ENCODE results near the gene FOXP1. TPM values are rescaled to one million over a fixed set of nuclear protein-coding genes. Genes with fewer than 3 reads are reported as not detected.

FOXP1 gene
- total and polyA plus RNA-seq, 2 experiments from 2014 or later: 37.4 to 59.9 TPM

DNA sequence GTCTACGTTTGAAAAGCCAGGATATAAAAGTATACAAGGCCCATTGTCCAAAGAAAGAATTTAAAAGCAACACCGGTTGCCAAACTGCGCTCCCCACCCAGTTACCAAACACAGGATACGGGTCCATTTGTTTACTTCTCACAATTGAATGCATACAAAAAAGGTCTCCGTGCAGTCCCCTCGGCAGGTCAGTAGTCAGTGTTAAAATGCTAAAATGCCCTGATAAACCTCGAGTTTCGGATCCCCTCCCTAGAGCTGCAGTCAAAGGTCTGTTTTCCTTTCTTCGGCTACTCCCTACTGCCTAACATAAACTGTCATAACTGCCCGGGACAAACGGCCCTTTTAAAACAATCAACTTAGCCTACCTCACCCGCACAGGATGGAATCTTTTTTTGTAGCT, 534.6 kb downstream of the FOXP1 start:
- no peak overlapping the region for H3K4me3 ChIP-seq
- TF ChIP-seq EZH2phosphoT487 (IDR thresholded peaks at IDR 0.05; ENCODE audit: insufficient read depth, low read depth) (no peak), EZH2 (IDR thresholded peaks at IDR 0.05; ENCODE audit: insufficient read depth, poor library complexity, severe bottlenecking) (no peak)
- 95 to 100% methylated on average over 12 of the region's 12 CpGs for WGBS, 2 experiments (ENCODE audit: low coverage in 1 of 2, low lambda C conversion rate in 2 of 2, missing lambda C conversion rate in 2 of 2)
- no peak overlapping the region for H3K27ac ChIP-seq
- H3K9me3 ChIP-seq (ENCODE audit: low read depth): no peaks in the 10 kb centered on the region
- H3K79me2 ChIP-seq (ENCODE audit: insufficient read depth): peaks cover 100% of the 10 kb centered on the region
- H4K20me1 ChIP-seq (ENCODE audit: insufficient read depth): no peaks in the 10 kb centered on the region
- H3F3A ChIP-seq (ENCODE audit: insufficient read depth): peaks cover 10% of the 10 kb centered on the region
- no peak for DNase-seq
- H3K9ac ChIP-seq: no peak overlapping the region
- H3K4me2 ChIP-seq (ENCODE audit: unreplicated experiment): no peak overlapping the region
- H3K4me1 ChIP-seq (ENCODE audit: insufficient read depth): peaks cover 18% of the 10 kb centered on the region
- no peaks in the 10 kb centered on the region for H3K9me2 ChIP-seq (ENCODE audit: insufficient read depth)
- H2AFZ ChIP-seq: no peak overlapping the region
- peaks cover 48% of the 10 kb centered on the region for H3K36me3 ChIP-seq (ENCODE audit: low read depth)
- in situ Hi-C loops (cut with MboI): no loop called here
- H3K27me3 ChIP-seq (replicated peaks; ENCODE audit: insufficient read depth): no peaks in the 10 kb centered on the region

GRCh38 chr3:71047616-71048531, 535.7 kb downstream of the FOXP1 start:
- no peak for DNase-seq
- no peaks in the 10 kb centered on the region for H4K20me1 ChIP-seq (ENCODE audit: insufficient read depth)
- no peak for TF ChIP-seq EZH2phosphoT487 (IDR thresholded peaks at IDR 0.05; ENCODE audit: insufficient read depth, low read depth)
- TF ChIP-seq EZH2 (IDR thresholded peaks at IDR 0.05; ENCODE audit: insufficient read depth, poor library complexity, severe bottlenecking): no peak
- H2AFZ ChIP-seq: no peak overlapping the region
- H3K27ac ChIP-seq: no peak overlapping the region
- peaks cover 18% of the 10 kb centered on the region for H3K4me1 ChIP-seq (ENCODE audit: insufficient read depth)
- H3K4me3 ChIP-seq: no peak overlapping the region
- H3K27me3 ChIP-seq (replicated peaks; ENCODE audit: insufficient read depth): no peaks in the 10 kb centered on the region
- peaks cover 10% of the 10 kb centered on the region for H3F3A ChIP-seq (ENCODE audit: insufficient read depth)
- H3K79me2 ChIP-seq (ENCODE audit: insufficient read depth): peaks cover 100% of the 10 kb centered on the region
- H3K36me3 ChIP-seq (ENCODE audit: low read depth): peaks cover 57% of the 10 kb centered on the region
- in situ Hi-C loops (cut with MboI): no loop called here
- H3K9ac ChIP-seq: no peak overlapping the region
- no peaks in the 10 kb centered on the region for H3K9me3 ChIP-seq (ENCODE audit: low read depth)
- H3K4me2 ChIP-seq (ENCODE audit: unreplicated experiment): no peak overlapping the region
- 92 to 93% methylated on average over 8 of the region's 8 CpGs for WGBS, 2 experiments (ENCODE audit: low coverage in 1 of 2, low lambda C conversion rate in 2 of 2, missing lambda C conversion rate in 2 of 2)
- no peaks in the 10 kb centered on the region for H3K9me2 ChIP-seq (ENCODE audit: insufficient read depth)

DNA sequence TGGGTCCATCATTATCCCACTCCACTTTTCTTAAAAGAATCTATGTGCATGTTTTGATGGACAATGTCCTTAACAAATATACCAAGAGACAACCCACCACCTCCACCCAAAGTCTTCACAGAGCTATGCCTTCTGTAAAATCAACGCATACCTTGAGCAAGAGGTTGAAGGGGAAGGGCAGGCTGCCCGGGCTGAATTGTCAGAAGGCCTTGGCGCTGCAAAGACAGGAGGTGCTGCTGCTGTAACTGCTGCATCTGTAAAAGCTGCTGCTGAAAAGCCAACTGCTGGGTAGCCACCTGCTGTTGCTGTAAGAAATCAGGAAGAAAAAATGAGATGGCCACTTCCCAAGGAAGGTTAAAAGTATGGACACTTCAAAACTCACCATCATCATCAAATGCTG, 536.7 kb downstream of the FOXP1 start:
- Histone ChIP-seq H4K20me1 (ENCODE audit: insufficient read depth) (no peaks in the 10 kb centered on the region), H3K27ac (no peak overlapping the region), H3K9me3 (ENCODE audit: low read depth) (no peaks in the 10 kb centered on the region), H3K79me2 (ENCODE audit: insufficient read depth) (peaks cover 100% of the 10 kb centered on the region), H3K9me2 (ENCODE audit: insufficient read depth) (no peaks in the 10 kb centered on the region), H3K4me3 (no peak overlapping the region), H3F3A (ENCODE audit: insufficient read depth) (peaks cover 10% of the 10 kb centered on the region), H3K4me2 (ENCODE audit: unreplicated experiment) (no peak overlapping the region), H3K27me3 (replicated peaks; ENCODE audit: insufficient read depth) (no peaks in the 10 kb centered on the region), H3K4me1 (ENCODE audit: insufficient read depth) (peaks cover 7% of the 10 kb centered on the region), H3K36me3 (ENCODE audit: low read depth) (peaks cover 67% of the 10 kb centered on the region), H3K9ac (no peak overlapping the region), H2AFZ (no peak overlapping the region)
- 97 to 99% methylated on average over 3 of the region's 3 CpGs for WGBS, 2 experiments (ENCODE audit: low coverage in 1 of 2, low lambda C conversion rate in 2 of 2, missing lambda C conversion rate in 2 of 2)
- DNase-seq: no peak
- in situ Hi-C loops (cut with MboI): no loop called here
- TF ChIP-seq EZH2 (IDR thresholded peaks at IDR 0.05; ENCODE audit: insufficient read depth, poor library complexity, severe bottlenecking) (no peak), EZH2phosphoT487 (IDR thresholded peaks at IDR 0.05; ENCODE audit: insufficient read depth, low read depth) (no peak)

GRCh38 chr3:71045917-71046282, 537.6 kb downstream of the FOXP1 start:
- H3K79me2 ChIP-seq (ENCODE audit: insufficient read depth): peaks cover 100% of the 10 kb centered on the region
- no peak overlapping the region for H3K27ac ChIP-seq
- H3K9ac ChIP-seq: no peak overlapping the region
- H3K36me3 ChIP-seq (ENCODE audit: low read depth): peaks cover 74% of the 10 kb centered on the region
- no peaks in the 10 kb centered on the region for H3K9me3 ChIP-seq (ENCODE audit: low read depth)
- in situ Hi-C loops (cut with MboI): no loop called here
- H3K4me2 ChIP-seq (ENCODE audit: unreplicated experiment): no peak overlapping the region
- no peak overlapping the region for H2AFZ ChIP-seq
- 87 to 97% methylated on average over 1 of the region's 1 CpG for WGBS, 2 experiments (ENCODE audit: low coverage in 1 of 2, low lambda C conversion rate in 2 of 2, missing lambda C conversion rate in 2 of 2)
- peaks cover 9% of the 10 kb centered on the region; the same call in 1 of the 2 replicates for H3F3A ChIP-seq (ENCODE audit: insufficient read depth)
- no peaks in the 10 kb centered on the region for H4K20me1 ChIP-seq (ENCODE audit: insufficient read depth)
- H3K4me3 ChIP-seq: no peak overlapping the region
- DNase-seq: no peak
- no peaks in the 10 kb centered on the region for H3K9me2 ChIP-seq (ENCODE audit: insufficient read depth)
- no peaks in the 10 kb centered on the region for H3K4me1 ChIP-seq (ENCODE audit: insufficient read depth)
- no peaks in the 10 kb centered on the region for H3K27me3 ChIP-seq (replicated peaks; ENCODE audit: insufficient read depth)
- TF ChIP-seq EZH2phosphoT487 (IDR thresholded peaks at IDR 0.05; ENCODE audit: insufficient read depth, low read depth) (no peak), EZH2 (IDR thresholded peaks at IDR 0.05; ENCODE audit: insufficient read depth, poor library complexity, severe bottlenecking) (no peak)
